K562 (cell line): ENCODE data around the gene C4orf36. TPM values are rescaled to one million over a fixed set of nuclear protein-coding genes. Genes with fewer than 3 reads are reported as not detected.

Experiments
- ATAC-seq: fragments of 200-7000 bp; cut with Tn5 transposase; 3 replicates; pipeline ENCODE4 v1.9.1; 2020; ENCODE audit warnings: moderate library complexity
- BruUV-seq: library from RNA; stranded (reverse); fragments of 400-500 nt; replicated peaks from 2 replicates; lab custom pipeline; 2021; lab: Mats Ljungman, UMichigan
- CTCF ChIA-PET: fragments of 300-600 bp; formaldehyde crosslinking; extraction: SDS; loops from one replicate; lab custom pipeline; 2021; ENCODE audit warnings: low intra/inter-chr PET ratio; lab: Yijun Ruan, JAX
- POLR2A ChIA-PET: fragments of 300-600, 350-650 bp; sonication (Branson Sonifier 250); formaldehyde crosslinking; extraction: SDS; loops from one replicate; lab custom pipeline; 2021; ENCODE audit warnings: antibody characterized with exemption, inconsistent platforms; lab: Yijun Ruan, JAX
- DNase-seq, 4 experiments: peaks; one replicate each; pipeline versions ENCODE4 v3.0.0 to v3.0.0-alpha.2; 2011 to 2018; ENCODE audit warnings: low spot score in 3 of 4, mixed read lengths in 3 of 4; ENCODE audit errors: extremely low read depth in 1 of 4
- FAIRE-seq: peaks from 2 replicates; lab custom pipeline; 2011; peaks lifted over from hg19 to GRCh38; lab: Jason Lieb, UNC
- H2AFZ ChIP-seq: 2 replicates; pipeline ENCODE4 v1.6.0; 2011; ENCODE audit warnings: low read depth, low read length, control low read depth, inconsistent platforms
- H3K27ac ChIP-seq: fragments of 200-600 bp; 3 replicates; pipeline ENCODE4 v1.8.0; 2011; ENCODE audit warnings: low read depth, mild to moderate bottlenecking, control low read depth, inconsistent platforms, low read length, moderate library complexity, mixed read lengths; ENCODE audit errors: extremely low read depth
- H3K27me3 ChIP-seq, 2 experiments: fragments of 300-600 bp in 1 of 2; 2 replicates in 1 of 2; 3 replicates in 1 of 2; pipeline versions ENCODE4 v1.6.0 to v1.8.0; 2011; ENCODE audit warnings: inconsistent platforms in 2 of 2, low read length in 2 of 2, mild to moderate bottlenecking in 1 of 2, mixed read lengths in 1 of 2, moderate library complexity in 1 of 2; ENCODE audit not compliant: control insufficient read depth in 2 of 2, insufficient read depth in 2 of 2
- H3K36me3 ChIP-seq: fragments of 300-600 bp; 3 replicates; pipeline ENCODE4 v1.8.0; 2011; ENCODE audit warnings: mild to moderate bottlenecking, low read length, inconsistent platforms; ENCODE audit not compliant: control insufficient read depth, insufficient read depth
- H3K4me1 ChIP-seq, 2 experiments: fragments of 200-600 bp in 1 of 2; replicated peaks in 1 of 2; 2 replicates in 1 of 2; 3 replicates in 1 of 2; pipeline versions ENCODE4 v1.5.1 to v1.8.0; 2011; ENCODE audit warnings: inconsistent platforms in 2 of 2, low read length in 2 of 2, mild to moderate bottlenecking in 1 of 2, mixed read lengths in 1 of 2, moderate library complexity in 1 of 2; ENCODE audit not compliant: control insufficient read depth in 2 of 2, insufficient read depth in 2 of 2
- H3K4me2 ChIP-seq: 2 replicates; pipeline ENCODE4 v1.6.1; 2011; ENCODE audit warnings: low read length, control low read depth, inconsistent platforms, mixed read lengths; ENCODE audit not compliant: insufficient read depth
- H3K4me3 ChIP-seq: fragments of 200-600 bp; sonication (generic), shearing (Covaris generic); 2 replicates; pipeline ENCODE4 v1.5.1; 2016; ENCODE audit warnings: control low read depth, inconsistent platforms
- H3K79me2 ChIP-seq: fragments of 200-600 bp; 3 replicates; pipeline ENCODE4 v1.8.0; 2011; ENCODE audit warnings: low read length, inconsistent platforms; ENCODE audit not compliant: control insufficient read depth, insufficient read depth
- H3K9ac ChIP-seq, 2 experiments: 2 replicates each; pipeline versions ENCODE4 v1.6.0 to v1.6.1; 2011; ENCODE audit warnings: low read depth in 2 of 2, low read length in 2 of 2, control low read depth in 1 of 2, inconsistent platforms in 1 of 2, mild to moderate bottlenecking in 1 of 2, mixed read lengths in 1 of 2; ENCODE audit not compliant: insufficient read depth in 1 of 2
- H3K9me1 ChIP-seq: one replicate; pipeline ENCODE4 v1.6.0; 2011; ENCODE audit warnings: inconsistent platforms, mild to moderate bottlenecking, low read length, moderate library complexity; ENCODE audit not compliant: control insufficient read depth, insufficient read depth
- H3K9me3 ChIP-seq: replicated peaks from 2 replicates; pipeline ENCODE4 v1.5.1; 2011; ENCODE audit warnings: low read depth, low read length, inconsistent platforms; ENCODE audit not compliant: control insufficient read depth, insufficient read depth
- H4K20me1 ChIP-seq: replicated peaks from 2 replicates; pipeline ENCODE4 v1.6.1; 2011; ENCODE audit warnings: low read length, inconsistent platforms, mixed read lengths; ENCODE audit not compliant: control insufficient read depth, insufficient read depth
- BRF2 ChIP-seq: IDR thresholded peaks from 3 replicates; pipeline ENCODE4 v1.6.1; 2011; ENCODE audit warnings: borderline replicate concordance, mild to moderate bottlenecking; ENCODE audit not compliant: insufficient read length, insufficient read depth
- HDAC1 ChIP-seq, 2 experiments: fragments of 450-650 bp; IDR thresholded peaks; 2 replicates each; pipeline ENCODE4 v1.6.1; 2016 to 2017; ENCODE audit warnings: inconsistent platforms in 1 of 2, mild to moderate bottlenecking in 1 of 2, moderate library complexity in 1 of 2
- NFIC ChIP-seq: fragments of 450-650 bp; IDR thresholded peaks from 2 replicates; pipeline ENCODE4 v1.6.1; 2017; ENCODE audit warnings: mild to moderate bottlenecking, inconsistent platforms
- SMARCE1 ChIP-seq: fragments of 450-650 bp; IDR thresholded peaks from 2 replicates; pipeline ENCODE4 v1.7.1; 2016; ENCODE audit warnings: mild to moderate bottlenecking
- TCF3 ChIP-seq: sonication (generic); formaldehyde crosslinking; IDR thresholded peaks from 2 replicates; pipeline ENCODE4 v1.4.0; 2020; ENCODE audit warnings: mild to moderate bottlenecking, missing genetic modification reagents
- TEAD2 ChIP-seq: fragments of 450-650 bp; IDR thresholded peaks from 2 replicates; pipeline ENCODE4 v1.6.1; 2016; ENCODE audit warnings: missing genetic modification characterization, control low read depth, missing compliant biosample characterization
- TEAD4 ChIP-seq, 2 experiments: sonication (generic) in 1 of 2; formaldehyde crosslinking in 1 of 2; IDR thresholded peaks; 2 replicates each; pipeline versions ENCODE4 v1.6.1 to v1.8.0; 2012 to 2022; ENCODE audit warnings: borderline replicate concordance in 1 of 2, inconsistent platforms in 1 of 2, low read length in 1 of 2, mild to moderate bottlenecking in 1 of 2, missing genetic modification reagents in 1 of 2
- ZNF316 ChIP-seq: fragments of 450-650 bp; IDR thresholded peaks from 2 replicates; pipeline ENCODE4 v1.6.1; 2016
- ZNF41 ChIP-seq: fragments of 250-450 bp; sonication (Bioruptor Pico); conservative IDR thresholded peaks from 2 replicates; pipeline ENCODE4 v1.4.0; 2020; ENCODE audit warnings: mild to moderate bottlenecking
- ZNF740 ChIP-seq, 3 experiments: fragments of 200-800 bp in 1 of 3; sonication (Bioruptor generic) in 1 of 3; sonication (generic) in 1 of 3; formaldehyde crosslinking in 1 of 3; IDR thresholded peaks; 2 replicates each; pipeline versions ENCODE4 v1.6.1 to v1.8.0; 2016 to 2022; ENCODE audit warnings: mild to moderate bottlenecking in 2 of 3, missing compliant biosample characterization in 2 of 3, missing genetic modification characterization in 2 of 3, missing genetic modification reagents in 1 of 3
- WGBS: fragments of 100-300 bp; shearing (Covaris generic); methylation state at CpG from one replicate; pipeline ENCODE4 v1.1.6; 2016; ENCODE audit warnings: low coverage, mixed read lengths; ENCODE audit not compliant: insufficient coverage; ENCODE audit errors: missing lambda C conversion rate; 5-methylcytosine and 5-hydroxymethylcytosine counted together
- in situ Hi-C: fragments of 300-500 bp; cut with MboI; formaldehyde crosslinking; loops from 4 replicates; pipeline ENCODE4 v1.15.0; 2018; ENCODE audit warnings: inconsistent platforms, mixed read lengths
- intact Hi-C: fragments of 100-400 bp; cut with micrococcal nuclease; formaldehyde crosslinking; loops from 2 replicates; pipeline ENCODE4 v1.14.2; 2022
- polyA plus RNA-seq, 8 experiments: library from polyadenylated mRNA; depleted of rRNA in 4 of 8; stranded (reverse) in 5 of 8; unstranded in 3 of 8; fragments of >200 nt; fragmentation: Nextera tagmentation in 2 of 8; fragmentation: Illumina TruSeq in 1 of 8; extraction: Ambion mirVana in 2 of 8; extraction: Trizol in 1 of 8; gene quantifications; 2 replicates each; pipeline versions ENCODE4 v1.2.1 to v1.2.3, GENCODE V29; 2011 to 2014; ENCODE audit warnings: inconsistent platforms in 1 of 8, missing spikeins in 1 of 8
- total RNA-seq, 7 experiments: library from RNA; depleted of rRNA in 6 of 7; stranded (reverse); fragments of >200 nt in 6 of 7; fragmentation: Illumina TruSeq in 2 of 7; extraction: Trizol in 2 of 7; gene quantifications; 2 replicates each; pipeline versions ENCODE4 v1.2.1 to v1.2.3, GENCODE V29; 2011 to 2021; ENCODE audit warnings: low replicate concordance in 1 of 7

Gene C4orf36
- total and polyA plus RNA-seq, 9 of the 15 experiments (the other 6 are each of a cell fraction or from before 2014, with no cell fraction given): 0.14 to 0.45 (median 0.20) TPM; not detected in 5

GRCh38 chr4:86938771-86939520 is 46.7 kb upstream of the C4orf36 start:
- Histone ChIP-seq H3K9ac (peak overlapping the region in 1 of 2 experiments; percentile 24; a peak in 1 of 4 replicates), H3K9me3 (no peaks in the 10 kb centered on the region), H3K27ac (peak overlapping the region; percentile 54; the same call in 2 of the 3 replicates), H2AFZ (no peak overlapping the region), H3K4me1 (peaks cover 18 to 45% of the 10 kb centered on the region in 2 experiments), H3K79me2 (peaks cover 91% of the 10 kb centered on the region), H3K36me3 (0 out of 3 replicates have a peak, but pooled peaks cover 4% of the 10 kb centered on the region), H3K27me3 (no peaks in the 10 kb centered on the region), H3K9me1 (no peaks in the 10 kb centered on the region), H4K20me1 (no peaks in the 10 kb centered on the region; the same call in 1 of the 2 replicates), H3K4me2 (no peak overlapping the region; the same call in 1 of the 2 replicates), H3K4me3 (peak overlapping the region; percentile 4; the same call in 1 of the 2 replicates)
- ATAC-seq (no peak), DNase-seq (no peak), FAIRE-seq (no peak)
- BruUV-seq: no TSS peak
- ChIA-PET POLR2A (interaction anchor here (0.5 to 3.6 kb wide), 2 partner anchors 67 to 278 kb away, joined by 3 to 21 read pairs; no protein-coding TSS in a partner anchor), CTCF (interaction anchor here (0.6 kb wide), 1 partner anchor 20 kb away, joined by 4 read pairs; no protein-coding TSS in a partner anchor)
- in situ Hi-C loops: loop anchor here (5.0 kb wide), 1 partner anchor 68 kb away; no protein-coding TSS in a partner anchor
- 55% methylated on average over 4 of the region's 4 CpGs for WGBS
- intact Hi-C loops: loop anchor here (5.0 kb wide), 1 partner anchor 113 kb away; no protein-coding TSS in a partner anchor
- TF ChIP-seq ZNF41 (no peak), NFIC (no peak), HDAC1 (IDR thresholded peaks at IDR 0.05) (0 out of 4 replicates have a peak, but pooled peaks of 1 of the 2 experiments have one; percentile 46), SMARCE1 (no peak), ZNF740 (CRISPR knock-in tag; IDR thresholded peaks at IDR 0.05) (no peak), ZNF740 (tag; IDR thresholded peaks at IDR 0.05) (no peak), TCF3 (CRISPR knock-in tag) (no peak), TEAD2 (tag) (no peak), BRF2 (no peak), TEAD4 (IDR thresholded peaks at IDR 0.05; ENCODE audit: low read length) (no peak), TEAD4 (CRISPR knock-in tag; IDR thresholded peaks at IDR 0.05; ENCODE audit: borderline replicate concordance) (no peak), ZNF316 (peak; percentile 51)
